ENCODE results near the gene SMG5. TPM values are rescaled to one million over a fixed set of nuclear protein-coding genes. Genes with fewer than 3 reads are reported as not detected.

The SMG5 gene
- total and polyA plus RNA-seq, 2 experiments from 2014 or later: 25.9 to 118 TPM

DNA sequence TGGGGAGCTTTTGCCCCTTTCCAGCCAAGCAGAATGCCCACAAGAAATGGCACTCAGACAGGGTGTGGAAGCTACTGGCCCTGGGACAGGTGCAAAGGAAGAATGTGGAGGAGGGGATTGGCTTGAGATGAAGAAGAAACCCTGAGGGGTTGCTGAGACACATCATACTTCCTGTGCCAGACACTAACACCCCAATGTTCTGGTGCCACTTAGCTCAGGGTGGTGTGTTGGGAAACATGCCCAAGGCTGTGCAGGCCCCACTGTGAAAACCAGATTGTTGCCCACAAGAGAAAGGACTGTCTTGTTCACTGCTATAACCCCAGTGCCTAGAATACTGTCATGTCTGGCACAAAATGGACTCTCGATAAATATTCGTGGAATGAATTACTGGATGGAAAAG, 24.9 kb downstream of the SMG5 start (continued):
- TF ChIP-seq, protein P1, sequence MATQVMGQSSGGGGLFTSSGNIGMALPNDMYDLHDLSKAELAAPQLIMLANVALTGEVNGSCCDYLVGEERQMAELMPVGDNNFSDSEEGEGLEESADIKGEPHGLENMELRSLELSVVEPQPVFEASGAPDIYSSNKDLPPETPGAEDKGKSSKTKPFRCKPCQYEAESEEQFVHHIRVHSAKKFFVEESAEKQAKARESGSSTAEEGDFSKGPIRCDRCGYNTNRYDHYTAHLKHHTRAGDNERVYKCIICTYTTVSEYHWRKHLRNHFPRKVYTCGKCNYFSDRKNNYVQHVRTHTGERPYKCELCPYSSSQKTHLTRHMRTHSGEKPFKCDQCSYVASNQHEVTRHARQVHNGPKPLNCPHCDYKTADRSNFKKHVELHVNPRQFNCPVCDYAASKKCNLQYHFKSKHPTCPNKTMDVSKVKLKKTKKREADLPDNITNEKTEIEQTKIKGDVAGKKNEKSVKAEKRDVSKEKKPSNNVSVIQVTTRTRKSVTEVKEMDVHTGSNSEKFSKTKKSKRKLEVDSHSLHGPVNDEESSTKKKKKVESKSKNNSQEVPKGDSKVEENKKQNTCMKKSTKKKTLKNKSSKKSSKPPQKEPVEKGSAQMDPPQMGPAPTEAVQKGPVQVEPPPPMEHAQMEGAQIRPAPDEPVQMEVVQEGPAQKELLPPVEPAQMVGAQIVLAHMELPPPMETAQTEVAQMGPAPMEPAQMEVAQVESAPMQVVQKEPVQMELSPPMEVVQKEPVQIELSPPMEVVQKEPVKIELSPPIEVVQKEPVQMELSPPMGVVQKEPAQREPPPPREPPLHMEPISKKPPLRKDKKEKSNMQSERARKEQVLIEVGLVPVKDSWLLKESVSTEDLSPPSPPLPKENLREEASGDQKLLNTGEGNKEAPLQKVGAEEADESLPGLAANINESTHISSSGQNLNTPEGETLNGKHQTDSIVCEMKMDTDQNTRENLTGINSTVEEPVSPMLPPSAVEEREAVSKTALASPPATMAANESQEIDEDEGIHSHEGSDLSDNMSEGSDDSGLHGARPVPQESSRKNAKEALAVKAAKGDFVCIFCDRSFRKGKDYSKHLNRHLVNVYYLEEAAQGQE (IDR thresholded peaks at IDR 0.05; ENCODE audit: unreplicated experiment): no peak
- no peak for TF ChIP-seq POLR2AphosphoS5 (IDR thresholded peaks at IDR 0.05; ENCODE audit: low read depth)
- no peak for TF ChIP-seq ZNF114 (CRISPR knock-in tag; IDR thresholded peaks at IDR 0.05)

DNA sequence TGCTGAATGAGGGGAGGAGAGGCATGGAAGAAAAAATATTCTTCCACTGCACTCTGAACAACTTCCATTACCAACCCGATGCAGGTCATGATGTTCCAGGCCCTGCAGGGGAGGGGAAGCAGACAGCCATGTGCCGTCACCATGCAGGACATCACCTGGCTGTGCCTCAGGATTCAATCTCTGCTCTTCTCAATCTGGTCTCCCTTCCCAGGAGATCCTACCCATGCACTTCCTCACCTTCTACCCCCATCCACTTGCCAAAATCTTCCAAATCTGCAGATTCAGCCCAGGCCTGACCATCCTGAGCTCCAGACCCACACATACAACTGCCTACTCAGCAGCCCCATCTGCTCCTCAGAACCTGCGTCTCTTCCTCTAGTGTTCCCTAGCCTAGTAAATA, 29.0 kb downstream of the SMG5 start:
- Histone ChIP-seq H3K4me3 (no peak overlapping the region), H3K27me3 (ENCODE audit: insufficient read depth) (no peaks in the 10 kb centered on the region), H3K27ac (ENCODE audit: low read depth) (no peak overlapping the region), H3F3A (replicated peaks; ENCODE audit: low read depth) (no peaks in the 10 kb centered on the region; the same call in 1 of the 2 replicates), H3K4me2 (no peak overlapping the region), H3K9me2 (ENCODE audit: insufficient read depth) (no peaks in the 10 kb centered on the region), H3K4me1 (ENCODE audit: insufficient read depth) (peaks cover 5% of the 10 kb centered on the region; the same call in 1 of the 2 replicates), H2AFZ (no peak overlapping the region), H3K36me3 (ENCODE audit: insufficient read depth) (peaks cover 36% of the 10 kb centered on the region), H3K79me2 (replicated peaks; ENCODE audit: insufficient read depth) (no peaks in the 10 kb centered on the region), H4K20me1 (replicated peaks; ENCODE audit: insufficient read depth) (no peaks in the 10 kb centered on the region)
- Mint-ChIP-seq H3K4me1 (peaks cover 9% of the 10 kb centered on the region; the same call in 2 of the 3 replicates), H3K9me3 (no peaks in the 10 kb centered on the region), H3K4me3 (no peak overlapping the region), H3K36me3 (ENCODE audit: low read depth) (peaks cover 78% of the 10 kb centered on the region), H3K27me3 (ENCODE audit: insufficient read depth, low read depth, poor library complexity) (peaks cover 14% of the 10 kb centered on the region), H3K27ac (no peak overlapping the region)
- ATAC-seq (no peak), DNase-seq (ENCODE audit: low spot score) (no peak)
- TF ChIP-seq EZH2phosphoT487 (IDR thresholded peaks at IDR 0.05; ENCODE audit: unreplicated experiment) (no peak), JUNB (IDR thresholded peaks at IDR 0.05; ENCODE audit: unreplicated experiment) (no peak), EZH2 (IDR thresholded peaks at IDR 0.05; ENCODE audit: low read depth, unreplicated experiment) (no peak), ZNF114 (CRISPR knock-in tag; IDR thresholded peaks at IDR 0.05) (no peak)
- TF ChIP-seq, protein P2, sequence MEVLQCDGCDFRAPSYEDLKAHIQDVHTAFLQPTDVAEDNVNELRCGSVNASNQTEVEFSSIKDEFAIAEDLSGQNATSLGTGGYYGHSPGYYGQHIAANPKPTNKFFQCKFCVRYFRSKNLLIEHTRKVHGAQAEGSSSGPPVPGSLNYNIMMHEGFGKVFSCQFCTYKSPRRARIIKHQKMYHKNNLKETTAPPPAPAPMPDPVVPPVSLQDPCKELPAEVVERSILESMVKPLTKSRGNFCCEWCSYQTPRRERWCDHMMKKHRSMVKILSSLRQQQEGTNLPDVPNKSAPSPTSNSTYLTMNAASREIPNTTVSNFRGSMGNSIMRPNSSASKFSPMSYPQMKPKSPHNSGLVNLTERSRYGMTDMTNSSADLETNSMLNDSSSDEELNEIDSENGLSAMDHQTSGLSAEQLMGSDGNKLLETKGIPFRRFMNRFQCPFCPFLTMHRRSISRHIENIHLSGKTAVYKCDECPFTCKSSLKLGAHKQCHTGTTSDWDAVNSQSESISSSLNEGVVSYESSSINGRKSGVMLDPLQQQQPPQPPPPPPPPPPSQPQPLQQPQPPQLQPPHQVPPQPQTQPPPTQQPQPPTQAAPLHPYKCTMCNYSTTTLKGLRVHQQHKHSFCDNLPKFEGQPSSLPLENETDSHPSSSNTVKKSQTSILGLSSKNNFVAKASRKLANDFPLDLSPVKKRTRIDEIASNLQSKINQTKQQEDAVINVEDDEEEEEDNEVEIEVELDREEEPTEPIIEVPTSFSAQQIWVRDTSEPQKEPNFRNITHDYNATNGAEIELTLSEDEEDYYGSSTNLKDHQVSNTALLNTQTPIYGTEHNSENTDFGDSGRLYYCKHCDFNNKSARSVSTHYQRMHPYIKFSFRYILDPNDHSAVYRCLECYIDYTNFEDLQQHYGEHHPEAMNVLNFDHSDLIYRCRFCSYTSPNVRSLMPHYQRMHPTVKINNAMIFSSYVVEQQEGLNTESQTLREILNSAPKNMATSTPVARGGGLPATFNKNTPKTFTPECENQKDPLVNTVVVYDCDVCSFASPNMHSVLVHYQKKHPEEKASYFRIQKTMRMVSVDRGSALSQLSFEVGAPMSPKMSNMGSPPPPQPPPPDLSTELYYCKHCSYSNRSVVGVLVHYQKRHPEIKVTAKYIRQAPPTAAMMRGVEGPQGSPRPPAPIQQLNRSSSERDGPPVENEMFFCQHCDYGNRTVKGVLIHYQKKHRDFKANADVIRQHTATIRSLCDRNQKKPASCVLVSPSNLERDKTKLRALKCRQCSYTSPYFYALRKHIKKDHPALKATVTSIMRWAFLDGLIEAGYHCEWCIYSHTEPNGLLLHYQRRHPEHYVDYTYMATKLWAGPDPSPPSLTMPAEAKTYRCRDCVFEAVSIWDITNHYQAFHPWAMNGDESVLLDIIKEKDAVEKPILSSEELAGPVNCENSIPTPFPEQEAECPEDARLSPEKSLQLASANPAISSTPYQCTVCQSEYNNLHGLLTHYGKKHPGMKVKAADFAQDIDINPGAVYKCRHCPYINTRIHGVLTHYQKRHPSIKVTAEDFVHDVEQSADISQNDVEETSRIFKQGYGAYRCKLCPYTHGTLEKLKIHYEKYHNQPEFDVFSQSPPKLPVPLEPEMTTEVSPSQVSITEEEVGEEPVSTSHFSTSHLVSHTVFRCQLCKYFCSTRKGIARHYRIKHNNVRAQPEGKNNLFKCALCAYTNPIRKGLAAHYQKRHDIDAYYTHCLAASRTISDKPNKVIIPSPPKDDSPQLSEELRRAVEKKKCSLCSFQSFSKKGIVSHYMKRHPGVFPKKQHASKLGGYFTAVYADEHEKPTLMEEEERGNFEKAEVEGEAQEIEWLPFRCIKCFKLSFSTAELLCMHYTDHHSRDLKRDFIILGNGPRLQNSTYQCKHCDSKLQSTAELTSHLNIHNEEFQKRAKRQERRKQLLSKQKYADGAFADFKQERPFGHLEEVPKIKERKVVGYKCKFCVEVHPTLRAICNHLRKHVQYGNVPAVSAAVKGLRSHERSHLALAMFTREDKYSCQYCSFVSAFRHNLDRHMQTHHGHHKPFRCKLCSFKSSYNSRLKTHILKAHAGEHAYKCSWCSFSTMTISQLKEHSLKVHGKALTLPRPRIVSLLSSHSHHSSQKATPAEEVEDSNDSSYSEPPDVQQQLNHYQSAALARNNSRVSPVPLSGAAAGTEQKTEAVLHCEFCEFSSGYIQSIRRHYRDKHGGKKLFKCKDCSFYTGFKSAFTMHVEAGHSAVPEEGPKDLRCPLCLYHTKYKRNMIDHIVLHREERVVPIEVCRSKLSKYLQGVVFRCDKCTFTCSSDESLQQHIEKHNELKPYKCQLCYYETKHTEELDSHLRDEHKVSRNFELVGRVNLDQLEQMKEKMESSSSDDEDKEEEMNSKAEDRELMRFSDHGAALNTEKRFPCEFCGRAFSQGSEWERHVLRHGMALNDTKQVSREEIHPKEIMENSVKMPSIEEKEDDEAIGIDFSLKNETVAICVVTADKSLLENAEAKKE (CRISPR knock-in tag; IDR thresholded peaks at IDR 0.05): no peak

Measured in GM23338 (cell line).